Left kidney (tissue), 2 donors: ENCODE data around the gene NAALADL2. TPM values are rescaled to one million over a fixed set of nuclear protein-coding genes. Genes with fewer than 3 reads are reported as not detected.
"Not testable (repeated sequence)": the region's sequence is repeated elsewhere in the genome, so short reads cannot be mapped to it uniquely, and the experiment has no call there.

Experiments
- DNase-seq: peaks from one replicate; pipeline ENCODE4 v3.0.0-alpha.2; 2013
- polyA plus RNA-seq: library from polyadenylated mRNA; unstranded; fragments of 120-200 nt; gene quantifications from one replicate; pipeline ENCODE4 v1.2.1, GENCODE V29; 2013; ENCODE audit not compliant: insufficient read length

NAALADL2 gene
- polyA plus RNA-seq, 1 donor = 19.9 TPM

GRCh38 chr3:175489406-175489805, 630.3 kb downstream of the NAALADL2 start:
- DNase-seq = no peak

- peak; percentile 6 for DNase-seq
Observed at GRCh38 chr3:175493301-175493700, 634.2 kb downstream of the NAALADL2 start.

GRCh38 chr3:175495331-175495730, 636.2 kb downstream of the NAALADL2 start:
- no peak for DNase-seq

- no peak for DNase-seq
Observed at GRCh38 chr3:175502155-175502554, 643.0 kb downstream of the NAALADL2 start.

GRCh38 chr3:175511219-175511785, 652.2 kb downstream of the NAALADL2 start:
- no peak for DNase-seq

GRCh38 chr3:175512700-175513099, 653.6 kb downstream of the NAALADL2 start:
- no peak for DNase-seq

GRCh38 chr3:175518459-175518858, 659.3 kb downstream of the NAALADL2 start:
- DNase-seq = no peak

GRCh38 chr3:175521406-175521805, 662.3 kb downstream of the NAALADL2 start:
- DNase-seq = no peak

GRCh38 chr3:175526191-175526590, 667.1 kb downstream of the NAALADL2 start:
- DNase-seq = no peak

GRCh38 chr3:175526609-175527280, 667.6 kb downstream of the NAALADL2 start:
- no peak for DNase-seq

GRCh38 chr3:175528693-175529092, 669.6 kb downstream of the NAALADL2 start:
- not testable (repeated sequence) for DNase-seq

- no peak for DNase-seq
Observed at GRCh38 chr3:175535351-175535750, 676.2 kb downstream of the NAALADL2 start.

- no peak for DNase-seq
Observed at GRCh38 chr3:175546115-175546514, 687.0 kb downstream of the NAALADL2 start.

GRCh38 chr3:175552929-175553328, 693.8 kb downstream of the NAALADL2 start:
- DNase-seq = no peak

GRCh38 chr3:175554801-175555200, 695.7 kb downstream of the NAALADL2 start:
- DNase-seq = no peak

GRCh38 chr3:175558261-175558660, 699.1 kb downstream of the NAALADL2 start:
- DNase-seq = no peak

GRCh38 chr3:175564363-175564762, 705.2 kb downstream of the NAALADL2 start:
- no peak for DNase-seq

GRCh38 chr3:175571096-175571495, 712.0 kb downstream of the NAALADL2 start:
- no peak for DNase-seq

- DNase-seq = no peak
Observed at GRCh38 chr3:175573226-175573625, 714.1 kb downstream of the NAALADL2 start.

GRCh38 chr3:175580318-175580717, 721.2 kb downstream of the NAALADL2 start:
- DNase-seq = no peak

- no peak for DNase-seq
Observed at GRCh38 chr3:175585898-175586297, 726.8 kb downstream of the NAALADL2 start.

GRCh38 chr3:175590745-175591144, 731.6 kb downstream of the NAALADL2 start:
- no peak for DNase-seq

- DNase-seq = no peak
Observed at GRCh38 chr3:175591375-175591774, 732.2 kb downstream of the NAALADL2 start.

- no peak for DNase-seq
Observed at GRCh38 chr3:175593331-175593730, 734.2 kb downstream of the NAALADL2 start.
